DOHH2 (cell line): ENCODE data around the gene SNF8.
"Not testable (repeated sequence)": the region's sequence is repeated elsewhere in the genome, so short reads cannot be mapped to it uniquely, and the experiment has no call there.

ENCODE experiments used
- EZH2phosphoT487 ChIP-seq: fragments of 200-600 bp; sonication (generic); IDR thresholded peaks from 2 replicates; pipeline ENCODE4 v1.6.1; 2017; ENCODE audit warnings: borderline replicate concordance, mild to moderate bottlenecking, antibody characterized with exemption, low read length, moderate library complexity, mixed read lengths
- TF ChIP-seq, protein P1 (sequence below): fragments of 200-600 bp; sonication (generic); IDR thresholded peaks from one replicate; pipeline ENCODE4 v1.5.1; 2014; ENCODE audit warnings: antibody characterized with exemption, mild to moderate bottlenecking, low read depth, low read length; ENCODE audit not compliant: poor library complexity, severe bottlenecking

DNA sequence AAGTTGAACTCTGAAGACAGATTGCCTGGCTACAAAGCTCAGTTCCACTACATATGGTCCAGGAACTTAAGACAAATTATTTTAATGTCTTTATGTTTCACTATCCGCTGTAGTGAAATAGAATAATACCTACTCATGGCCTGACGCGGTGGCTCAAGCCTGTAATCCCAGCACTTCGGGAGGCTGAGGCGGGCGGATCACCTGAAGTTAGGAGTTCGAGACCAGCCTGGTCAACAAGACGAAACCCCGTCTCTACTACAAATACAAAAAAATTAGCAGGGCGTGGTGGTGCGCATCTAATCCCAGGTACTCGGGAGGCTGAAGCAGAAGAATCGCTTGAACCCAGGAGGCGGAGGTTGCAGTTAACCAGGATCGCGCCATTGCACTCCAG, 614 bp upstream of the SNF8 start:
- TF ChIP-seq, protein P1, sequence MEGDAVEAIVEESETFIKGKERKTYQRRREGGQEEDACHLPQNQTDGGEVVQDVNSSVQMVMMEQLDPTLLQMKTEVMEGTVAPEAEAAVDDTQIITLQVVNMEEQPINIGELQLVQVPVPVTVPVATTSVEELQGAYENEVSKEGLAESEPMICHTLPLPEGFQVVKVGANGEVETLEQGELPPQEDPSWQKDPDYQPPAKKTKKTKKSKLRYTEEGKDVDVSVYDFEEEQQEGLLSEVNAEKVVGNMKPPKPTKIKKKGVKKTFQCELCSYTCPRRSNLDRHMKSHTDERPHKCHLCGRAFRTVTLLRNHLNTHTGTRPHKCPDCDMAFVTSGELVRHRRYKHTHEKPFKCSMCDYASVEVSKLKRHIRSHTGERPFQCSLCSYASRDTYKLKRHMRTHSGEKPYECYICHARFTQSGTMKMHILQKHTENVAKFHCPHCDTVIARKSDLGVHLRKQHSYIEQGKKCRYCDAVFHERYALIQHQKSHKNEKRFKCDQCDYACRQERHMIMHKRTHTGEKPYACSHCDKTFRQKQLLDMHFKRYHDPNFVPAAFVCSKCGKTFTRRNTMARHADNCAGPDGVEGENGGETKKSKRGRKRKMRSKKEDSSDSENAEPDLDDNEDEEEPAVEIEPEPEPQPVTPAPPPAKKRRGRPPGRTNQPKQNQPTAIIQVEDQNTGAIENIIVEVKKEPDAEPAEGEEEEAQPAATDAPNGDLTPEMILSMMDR: not testable (repeated sequence)
- TF ChIP-seq EZH2phosphoT487: not testable (repeated sequence)
